Smooth muscle cell (in vitro differentiated cells): Measurements from ENCODE around the gene COL18A1. TPM values are rescaled to one million over a fixed set of nuclear protein-coding genes. Genes with fewer than 3 reads are reported as not detected.

ENCODE experiments used
- DNase-seq: peaks from one replicate; lab custom pipeline; 2025; ENCODE audit not compliant: unreplicated experiment; lab: John Stamatoyannopoulos, UW
- H2AFZ ChIP-seq: fragments of 200-600 bp; sonication (generic); 2 replicates; pipeline ENCODE4 v1.6.0; 2016; ENCODE audit warnings: antibody characterized with exemption, low read depth, mild to moderate bottlenecking
- H3F3A ChIP-seq: fragments of 200-600 bp; sonication (generic); 2 replicates; pipeline ENCODE4 v1.6.0; 2017; ENCODE audit warnings: antibody characterized with exemption, low read depth
- H3K27ac ChIP-seq: fragments of 200-600 bp; sonication (generic); 2 replicates; pipeline ENCODE4 v1.5.1; 2016; ENCODE audit warnings: low read depth, mild to moderate bottlenecking
- H3K27me3 ChIP-seq: fragments of 200-600 bp; sonication (generic); 2 replicates; pipeline ENCODE4 v1.6.1; 2016; ENCODE audit warnings: low read depth, mild to moderate bottlenecking
- H3K36me3 ChIP-seq: fragments of 200-600 bp; sonication (generic); 2 replicates; pipeline ENCODE4 v1.5.1; 2016; ENCODE audit warnings: low read depth
- H3K4me1 ChIP-seq: fragments of 200-600 bp; sonication (generic); 2 replicates; pipeline ENCODE4 v1.5.1; 2016; ENCODE audit warnings: low read depth
- H3K4me2 ChIP-seq: fragments of 200-600 bp; sonication (generic); 2 replicates; pipeline ENCODE4 v1.6.0; 2016; ENCODE audit warnings: mild to moderate bottlenecking
- H3K4me3 ChIP-seq: fragments of 200-600 bp; sonication (generic); 2 replicates; pipeline ENCODE4 v1.5.1; 2016; ENCODE audit warnings: mild to moderate bottlenecking
- H3K79me2 ChIP-seq: fragments of 200-600 bp; sonication (generic); 2 replicates; pipeline ENCODE4 v1.6.0; 2016; ENCODE audit warnings: low read depth, mild to moderate bottlenecking
- H3K9ac ChIP-seq: fragments of 200-600 bp; sonication (generic); 2 replicates; pipeline ENCODE4 v1.6.0; 2016; ENCODE audit warnings: low read depth
- H3K9me3 ChIP-seq: fragments of 200-600 bp; sonication (generic); replicated peaks from 2 replicates; pipeline ENCODE4 v1.5.1; 2016; ENCODE audit warnings: low read depth
- H4K20me1 ChIP-seq: fragments of 200-600 bp; sonication (generic); 2 replicates; pipeline ENCODE4 v1.6.0; 2016; ENCODE audit warnings: low read depth
- CTCF ChIP-seq: fragments of 200-600 bp; sonication (generic); IDR thresholded peaks from 2 replicates; pipeline ENCODE4 v1.5.1; 2017; ENCODE audit warnings: borderline replicate concordance, mild to moderate bottlenecking, antibody characterized with exemption; ENCODE audit not compliant: insufficient read depth, poor library complexity, severe bottlenecking
- WGBS: methylation state at CpG from one replicate; pipeline ENCODE4 v1.1.7; 2016; ENCODE audit warnings: low lambda C conversion rate; 5-methylcytosine and 5-hydroxymethylcytosine counted together
- polyA plus RNA-seq: library from polyadenylated mRNA; unstranded; fragments of >200 nt; fragmentation: Nextera tagmentation; extraction: Ambion mirVana; gene quantifications from 2 replicates; pipeline ENCODE4 v1.2.1, GENCODE V29; 2016
- total RNA-seq: library from RNA; depleted of rRNA; stranded (reverse); fragments of >200 nt; gene quantifications from 2 replicates; pipeline ENCODE4 v1.2.3, GENCODE V29; 2014

Gene COL18A1
- total and polyA plus RNA-seq, 2 experiments from 2014 or later, result 192 to 485 TPM

DNA sequence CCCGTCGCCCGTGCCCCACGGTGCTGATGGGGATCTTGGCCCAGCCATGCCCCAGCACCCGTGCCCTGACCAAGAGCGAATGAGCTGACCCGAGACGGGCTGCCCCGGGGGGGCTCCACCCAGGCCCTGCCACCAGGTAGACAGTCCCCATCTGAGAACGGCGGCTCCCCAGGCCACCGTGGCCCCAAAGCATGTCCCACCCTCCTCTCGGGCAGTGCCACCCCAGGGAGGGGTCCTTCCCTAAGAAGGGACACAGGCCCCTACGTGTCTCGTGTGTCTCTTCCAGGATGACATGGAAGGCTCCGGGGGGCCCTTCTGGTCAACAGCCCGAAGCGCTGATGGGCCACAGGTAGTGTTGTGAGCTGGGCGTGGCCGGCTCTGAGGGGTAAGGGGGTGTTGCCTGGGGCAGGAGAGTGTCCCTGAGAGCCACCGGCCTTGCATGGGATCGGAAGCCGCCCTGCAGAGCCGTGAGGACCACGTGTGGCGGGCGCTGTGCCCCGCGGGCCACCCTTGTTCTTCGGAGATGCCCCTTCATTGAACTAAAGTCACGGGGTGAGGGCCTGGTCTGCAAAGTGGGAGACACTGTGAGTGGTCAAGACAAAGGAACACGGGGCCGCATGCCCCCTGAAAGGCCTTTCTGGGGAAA is 82.3 kb downstream of the COL18A1 start:
- H3F3A ChIP-seq, result no peaks in the 10 kb centered on the region
- no peak overlapping the region for H3K4me3 ChIP-seq
- no peak for TF ChIP-seq CTCF
- no peaks in the 10 kb centered on the region for H3K79me2 ChIP-seq
- WGBS, result 97% methylated on average over 33 of the region's 33 CpGs
- no peaks in the 10 kb centered on the region for H3K36me3 ChIP-seq
- H3K4me2 ChIP-seq, result no peak overlapping the region
- peaks cover 9% of the 10 kb centered on the region for H4K20me1 ChIP-seq
- peaks cover 14% of the 10 kb centered on the region for H3K4me1 ChIP-seq
- no peak overlapping the region for H3K9ac ChIP-seq
- no peaks in the 10 kb centered on the region for H3K9me3 ChIP-seq
- no peak overlapping the region for H3K27ac ChIP-seq
- no peaks in the 10 kb centered on the region for H3K27me3 ChIP-seq
- no peak for DNase-seq
- no peak overlapping the region for H2AFZ ChIP-seq

GRCh38 chr21:45487891-45488600 is 83.1 kb downstream of the COL18A1 start:
- Histone ChIP-seq H3K27ac (no peak overlapping the region), H4K20me1 (peaks cover 9% of the 10 kb centered on the region), H3K9ac (no peak overlapping the region), H3K4me2 (no peak overlapping the region), H3K4me3 (no peak overlapping the region), H3K79me2 (no peaks in the 10 kb centered on the region), H3K27me3 (no peaks in the 10 kb centered on the region), H3K36me3 (no peaks in the 10 kb centered on the region), H2AFZ (no peak overlapping the region), H3K9me3 (no peaks in the 10 kb centered on the region), H3K4me1 (peaks cover 14% of the 10 kb centered on the region), H3F3A (no peaks in the 10 kb centered on the region)
- no peak for TF ChIP-seq CTCF
- DNase-seq, result no peak
- 89% methylated on average over 18 of the region's 18 CpGs for WGBS

- Histone ChIP-seq H3K79me2 (no peaks in the 10 kb centered on the region), H3K4me3 (no peak overlapping the region), H3K36me3 (no peaks in the 10 kb centered on the region), H3K4me2 (no peak overlapping the region), H3K27me3 (no peaks in the 10 kb centered on the region), H3F3A (no peaks in the 10 kb centered on the region), H3K4me1 (peaks cover 14% of the 10 kb centered on the region), H4K20me1 (peaks cover 9% of the 10 kb centered on the region), H3K27ac (no peak overlapping the region), H3K9me3 (no peaks in the 10 kb centered on the region), H3K9ac (no peak overlapping the region), H2AFZ (no peak overlapping the region)
- TF ChIP-seq CTCF, result no peak
- no peak for DNase-seq
- 96% methylated on average over 36 of the region's 36 CpGs for WGBS
These were observed 84.2 kb downstream of the COL18A1 start for GRCh38 chr21:45488931-45489721.
